Measurements from ENCODE around the gene DBNDD1.

DNA sequence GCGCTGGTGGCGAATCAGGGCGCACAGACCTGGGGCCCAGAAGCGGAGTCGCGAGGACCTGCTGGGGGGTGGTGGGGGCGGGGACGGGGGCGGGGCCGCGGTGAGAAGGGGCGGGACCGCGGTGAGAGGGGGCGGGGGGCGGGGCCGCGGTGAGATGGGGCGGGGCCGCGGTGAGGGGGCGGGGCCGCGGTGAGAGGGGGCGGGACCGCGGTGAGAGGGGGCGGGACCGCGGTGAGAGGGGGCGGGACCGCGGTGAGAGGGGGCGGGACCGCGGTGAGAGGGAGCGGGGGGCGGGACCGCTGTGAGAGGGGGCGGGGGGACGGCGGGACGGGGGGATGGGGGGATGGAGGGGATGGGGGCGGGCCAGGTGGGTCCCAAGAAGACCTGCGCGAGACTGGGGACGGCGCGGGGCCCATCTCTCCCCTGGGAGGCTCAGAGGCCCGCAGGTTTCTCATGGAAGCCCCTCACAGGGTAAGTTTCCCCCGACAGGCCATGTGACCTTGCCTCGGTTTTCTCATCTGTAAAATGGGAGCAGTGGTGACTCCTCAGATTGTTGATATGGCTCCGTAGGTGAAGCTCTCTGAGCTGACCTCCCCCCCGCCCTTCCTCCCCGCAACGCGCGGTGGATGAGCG is 28.6 kb upstream of the DBNDD1 start:
- TF ChIP-seq POLR2AphosphoS5 (IDR thresholded peaks at IDR 0.05; ENCODE audit: low read depth, low read length) (no peak), SMC3 (IDR thresholded peaks at IDR 0.05; ENCODE audit: low read depth, low read length) (no peak), MEF2A (IDR thresholded peaks at IDR 0.05; ENCODE audit: borderline replicate concordance, low read depth) (no peak), RAD21 (IDR thresholded peaks at IDR 0.05; ENCODE audit: low read length) (no peak), TAF1 (IDR thresholded peaks at IDR 0.05; ENCODE audit: borderline replicate concordance, low read depth, low read length) (no peak), EP300 (IDR thresholded peaks at IDR 0.05; ENCODE audit: borderline replicate concordance in 1 of 2, low read depth in 1 of 2, low read length in 1 of 2) (no peak), CHD2 (IDR thresholded peaks at IDR 0.05; ENCODE audit: low read length, partially characterized antibody) (no peak), RFX5 (IDR thresholded peaks at IDR 0.05; ENCODE audit: low read length) (no peak), JUND (IDR thresholded peaks at IDR 0.05) (no peak), YY1 (IDR thresholded peaks at IDR 0.05; ENCODE audit: low read depth) (no peak)
- TF ChIP-seq, protein P1, sequence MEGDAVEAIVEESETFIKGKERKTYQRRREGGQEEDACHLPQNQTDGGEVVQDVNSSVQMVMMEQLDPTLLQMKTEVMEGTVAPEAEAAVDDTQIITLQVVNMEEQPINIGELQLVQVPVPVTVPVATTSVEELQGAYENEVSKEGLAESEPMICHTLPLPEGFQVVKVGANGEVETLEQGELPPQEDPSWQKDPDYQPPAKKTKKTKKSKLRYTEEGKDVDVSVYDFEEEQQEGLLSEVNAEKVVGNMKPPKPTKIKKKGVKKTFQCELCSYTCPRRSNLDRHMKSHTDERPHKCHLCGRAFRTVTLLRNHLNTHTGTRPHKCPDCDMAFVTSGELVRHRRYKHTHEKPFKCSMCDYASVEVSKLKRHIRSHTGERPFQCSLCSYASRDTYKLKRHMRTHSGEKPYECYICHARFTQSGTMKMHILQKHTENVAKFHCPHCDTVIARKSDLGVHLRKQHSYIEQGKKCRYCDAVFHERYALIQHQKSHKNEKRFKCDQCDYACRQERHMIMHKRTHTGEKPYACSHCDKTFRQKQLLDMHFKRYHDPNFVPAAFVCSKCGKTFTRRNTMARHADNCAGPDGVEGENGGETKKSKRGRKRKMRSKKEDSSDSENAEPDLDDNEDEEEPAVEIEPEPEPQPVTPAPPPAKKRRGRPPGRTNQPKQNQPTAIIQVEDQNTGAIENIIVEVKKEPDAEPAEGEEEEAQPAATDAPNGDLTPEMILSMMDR (IDR thresholded peaks at IDR 0.05): no peak
- TF ChIP-seq, protein P2, sequence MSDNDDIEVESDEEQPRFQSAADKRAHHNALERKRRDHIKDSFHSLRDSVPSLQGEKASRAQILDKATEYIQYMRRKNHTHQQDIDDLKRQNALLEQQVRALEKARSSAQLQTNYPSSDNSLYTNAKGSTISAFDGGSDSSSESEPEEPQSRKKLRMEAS (IDR thresholded peaks at IDR 0.05; ENCODE audit: low read depth): no peak
- TF ChIP-seq, protein P3, sequence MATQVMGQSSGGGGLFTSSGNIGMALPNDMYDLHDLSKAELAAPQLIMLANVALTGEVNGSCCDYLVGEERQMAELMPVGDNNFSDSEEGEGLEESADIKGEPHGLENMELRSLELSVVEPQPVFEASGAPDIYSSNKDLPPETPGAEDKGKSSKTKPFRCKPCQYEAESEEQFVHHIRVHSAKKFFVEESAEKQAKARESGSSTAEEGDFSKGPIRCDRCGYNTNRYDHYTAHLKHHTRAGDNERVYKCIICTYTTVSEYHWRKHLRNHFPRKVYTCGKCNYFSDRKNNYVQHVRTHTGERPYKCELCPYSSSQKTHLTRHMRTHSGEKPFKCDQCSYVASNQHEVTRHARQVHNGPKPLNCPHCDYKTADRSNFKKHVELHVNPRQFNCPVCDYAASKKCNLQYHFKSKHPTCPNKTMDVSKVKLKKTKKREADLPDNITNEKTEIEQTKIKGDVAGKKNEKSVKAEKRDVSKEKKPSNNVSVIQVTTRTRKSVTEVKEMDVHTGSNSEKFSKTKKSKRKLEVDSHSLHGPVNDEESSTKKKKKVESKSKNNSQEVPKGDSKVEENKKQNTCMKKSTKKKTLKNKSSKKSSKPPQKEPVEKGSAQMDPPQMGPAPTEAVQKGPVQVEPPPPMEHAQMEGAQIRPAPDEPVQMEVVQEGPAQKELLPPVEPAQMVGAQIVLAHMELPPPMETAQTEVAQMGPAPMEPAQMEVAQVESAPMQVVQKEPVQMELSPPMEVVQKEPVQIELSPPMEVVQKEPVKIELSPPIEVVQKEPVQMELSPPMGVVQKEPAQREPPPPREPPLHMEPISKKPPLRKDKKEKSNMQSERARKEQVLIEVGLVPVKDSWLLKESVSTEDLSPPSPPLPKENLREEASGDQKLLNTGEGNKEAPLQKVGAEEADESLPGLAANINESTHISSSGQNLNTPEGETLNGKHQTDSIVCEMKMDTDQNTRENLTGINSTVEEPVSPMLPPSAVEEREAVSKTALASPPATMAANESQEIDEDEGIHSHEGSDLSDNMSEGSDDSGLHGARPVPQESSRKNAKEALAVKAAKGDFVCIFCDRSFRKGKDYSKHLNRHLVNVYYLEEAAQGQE (IDR thresholded peaks at IDR 0.05; ENCODE audit: low read depth, low read length): no peak

Data from SK-N-SH (cell line).